ENCODE data around the gene NOP9. TPM values are rescaled to one million over a fixed set of nuclear protein-coding genes. Genes with fewer than 3 reads are reported as not detected.

Gene NOP9
- total RNA-seq, 1 experiment from 2014 or later: 34.0 TPM

GRCh38 chr14:24268225-24268624 is 31.4 kb upstream of the NOP9 start:
- no peak for TF ChIP-seq EZH2 (IDR thresholded peaks at IDR 0.05; ENCODE audit: borderline replicate concordance, low read depth, low read length, poor library complexity, severe bottlenecking)
- TF ChIP-seq, protein P1, sequence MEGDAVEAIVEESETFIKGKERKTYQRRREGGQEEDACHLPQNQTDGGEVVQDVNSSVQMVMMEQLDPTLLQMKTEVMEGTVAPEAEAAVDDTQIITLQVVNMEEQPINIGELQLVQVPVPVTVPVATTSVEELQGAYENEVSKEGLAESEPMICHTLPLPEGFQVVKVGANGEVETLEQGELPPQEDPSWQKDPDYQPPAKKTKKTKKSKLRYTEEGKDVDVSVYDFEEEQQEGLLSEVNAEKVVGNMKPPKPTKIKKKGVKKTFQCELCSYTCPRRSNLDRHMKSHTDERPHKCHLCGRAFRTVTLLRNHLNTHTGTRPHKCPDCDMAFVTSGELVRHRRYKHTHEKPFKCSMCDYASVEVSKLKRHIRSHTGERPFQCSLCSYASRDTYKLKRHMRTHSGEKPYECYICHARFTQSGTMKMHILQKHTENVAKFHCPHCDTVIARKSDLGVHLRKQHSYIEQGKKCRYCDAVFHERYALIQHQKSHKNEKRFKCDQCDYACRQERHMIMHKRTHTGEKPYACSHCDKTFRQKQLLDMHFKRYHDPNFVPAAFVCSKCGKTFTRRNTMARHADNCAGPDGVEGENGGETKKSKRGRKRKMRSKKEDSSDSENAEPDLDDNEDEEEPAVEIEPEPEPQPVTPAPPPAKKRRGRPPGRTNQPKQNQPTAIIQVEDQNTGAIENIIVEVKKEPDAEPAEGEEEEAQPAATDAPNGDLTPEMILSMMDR (conservative IDR thresholded peaks at IDR 0.05; ENCODE audit: low read depth, low read length): no peak
- Histone ChIP-seq H3K4me1 (ENCODE audit: insufficient read depth, low read length, poor library complexity, severe bottlenecking) (peaks cover 4% of the 10 kb centered on the region), H3K27me3 (replicated peaks; ENCODE audit: insufficient read depth, low read depth, low read length, poor library complexity) (no peaks in the 10 kb centered on the region), H3K4me3 (ENCODE audit: low read depth, low read length, poor library complexity, severe bottlenecking) (no peak overlapping the region), H3K27ac (ENCODE audit: low read depth, low read length, poor library complexity, severe bottlenecking) (no peak overlapping the region), H3K9me3 (ENCODE audit: low read depth, low read length, poor library complexity, severe bottlenecking) (no peaks in the 10 kb centered on the region), H3K36me3 (ENCODE audit: insufficient read depth, low read length, poor library complexity, severe bottlenecking) (no peaks in the 10 kb centered on the region)
- BruUV-seq (replicated peaks): no TSS peak
- ChIA-PET POLR2A (ENCODE audit: low non-redundant PET) (no interaction called here), CTCF (no interaction called here)
- intact Hi-C loops (cut with micrococcal nuclease; ENCODE audit: unreplicated experiment): no loop called here
- DNase-seq (ENCODE audit: low spot score): no peak

DNA sequence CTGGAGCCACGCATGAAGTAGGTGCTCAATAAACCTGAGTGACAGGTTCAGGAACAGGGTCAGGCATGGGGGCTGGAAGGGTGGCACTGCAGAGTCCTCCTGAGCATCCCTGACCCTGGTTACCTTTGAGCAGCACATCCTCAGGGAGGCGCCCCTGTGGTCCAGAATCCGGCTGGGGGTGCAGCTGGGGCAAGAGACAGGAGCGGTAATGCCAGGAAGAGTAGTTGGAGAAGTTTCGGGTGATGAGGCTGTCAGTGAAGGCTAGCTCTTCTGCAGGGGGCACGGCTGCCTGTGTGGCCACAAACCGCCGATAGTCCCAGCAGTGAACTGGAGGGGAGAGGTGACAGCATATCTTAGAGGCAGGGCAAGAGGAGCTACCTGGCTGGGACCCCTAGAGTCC is 30.3 kb upstream of the NOP9 start:
- CTCF ChIA-PET: interaction anchor here (0.9 kb wide), 1 partner anchor 39 kb away, joined by 4 read pairs; the partner anchor contains the start of gene CIDEB

DNA sequence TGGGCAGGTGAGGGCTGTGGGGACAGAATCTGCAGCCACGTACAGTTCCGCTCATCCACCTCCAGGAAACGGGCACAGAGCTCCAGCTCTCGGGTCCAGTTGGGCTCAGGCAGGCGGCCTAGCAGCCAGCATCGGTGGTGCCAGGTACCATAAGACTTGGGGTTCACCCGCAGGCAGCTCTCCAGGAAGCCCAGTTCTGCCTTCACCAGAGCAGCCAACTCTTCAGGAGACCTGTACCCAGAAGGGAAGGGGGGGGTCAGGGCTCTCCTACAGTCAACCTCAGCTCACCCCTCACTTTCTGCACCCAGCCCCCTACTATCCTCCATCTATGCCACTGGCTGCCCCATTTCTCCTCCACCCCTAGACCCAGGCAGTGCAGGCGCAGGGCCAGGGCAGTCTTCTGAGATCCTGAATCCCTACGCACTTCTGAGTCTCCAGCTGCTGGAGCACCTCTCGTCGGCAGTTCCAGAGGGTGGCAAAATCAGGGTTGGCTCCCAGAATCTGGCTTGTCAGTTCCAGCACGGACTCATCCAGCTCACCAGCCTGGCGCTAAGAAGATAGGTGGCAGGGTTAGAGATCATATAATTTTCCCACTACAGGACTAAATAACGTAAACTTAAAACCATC is 29.6 kb upstream of the NOP9 start:
- TSS peak; percentile 41 for BruUV-seq (replicated peaks)
- no peak for TF ChIP-seq EZH2 (IDR thresholded peaks at IDR 0.05; ENCODE audit: borderline replicate concordance, low read depth, low read length, poor library complexity, severe bottlenecking)
- TF ChIP-seq, protein P1 (conservative IDR thresholded peaks at IDR 0.05; ENCODE audit: low read depth, low read length): no peak
- POLR2A ChIA-PET (ENCODE audit: low non-redundant PET): no interaction called here

More for the DNA sequence above, 30.3 kb upstream of the NOP9 start:
- intact Hi-C loops (cut with micrococcal nuclease; ENCODE audit: unreplicated experiment): no loop called here
- H3K27ac ChIP-seq (ENCODE audit: low read depth, low read length, poor library complexity, severe bottlenecking): no peak overlapping the region
- TF ChIP-seq EZH2 (IDR thresholded peaks at IDR 0.05; ENCODE audit: borderline replicate concordance, low read depth, low read length, poor library complexity, severe bottlenecking): no peak
- TF ChIP-seq, protein P1 (conservative IDR thresholded peaks at IDR 0.05; ENCODE audit: low read depth, low read length): no peak
- peaks cover 4% of the 10 kb centered on the region for H3K4me1 ChIP-seq (ENCODE audit: insufficient read depth, low read length, poor library complexity, severe bottlenecking)
- H3K36me3 ChIP-seq (ENCODE audit: insufficient read depth, low read length, poor library complexity, severe bottlenecking): no peaks in the 10 kb centered on the region
- H3K4me3 ChIP-seq (ENCODE audit: low read depth, low read length, poor library complexity, severe bottlenecking): no peak overlapping the region
- no peaks in the 10 kb centered on the region for H3K27me3 ChIP-seq (replicated peaks; ENCODE audit: insufficient read depth, low read depth, low read length, poor library complexity)
- H3K9me3 ChIP-seq (ENCODE audit: low read depth, low read length, poor library complexity, severe bottlenecking): no peaks in the 10 kb centered on the region
- no TSS peak for BruUV-seq (replicated peaks)
- POLR2A ChIA-PET (ENCODE audit: low non-redundant PET): no interaction called here
- DNase-seq (ENCODE audit: low spot score): no peak

More for the DNA sequence above, 29.6 kb upstream of the NOP9 start:
- no peaks in the 10 kb centered on the region for H3K27me3 ChIP-seq (replicated peaks; ENCODE audit: insufficient read depth, low read depth, low read length, poor library complexity)
- CTCF ChIA-PET: interaction anchor here (0.9 to 1.5 kb wide), 2 partner anchors 28 to 38 kb away, joined by 4 to 5 read pairs; partner anchors contain the start of genes CIDEB and TINF2
- peaks cover 4% of the 10 kb centered on the region for H3K4me1 ChIP-seq (ENCODE audit: insufficient read depth, low read length, poor library complexity, severe bottlenecking)
- DNase-seq (ENCODE audit: low spot score): no peak
- H3K36me3 ChIP-seq (ENCODE audit: insufficient read depth, low read length, poor library complexity, severe bottlenecking): no peaks in the 10 kb centered on the region
- intact Hi-C loops (cut with micrococcal nuclease; ENCODE audit: unreplicated experiment): loop anchor here (2.0 kb wide), 1 partner anchor 27 kb away; the partner anchor contains the start of gene TINF2
- no peak overlapping the region for H3K4me3 ChIP-seq (ENCODE audit: low read depth, low read length, poor library complexity, severe bottlenecking)
- no peak overlapping the region for H3K27ac ChIP-seq (ENCODE audit: low read depth, low read length, poor library complexity, severe bottlenecking)
- no peaks in the 10 kb centered on the region for H3K9me3 ChIP-seq (ENCODE audit: low read depth, low read length, poor library complexity, severe bottlenecking)
